ENCODE measurements around the gene AGBL4. TPM values are rescaled to one million over a fixed set of nuclear protein-coding genes. Genes with fewer than 3 reads are reported as not detected.

The AGBL4 gene
- total and polyA plus RNA-seq, 2 of the 13 experiments (the other 11 are each of a cell fraction or from before 2014, with no cell fraction given), result not detected

DNA sequence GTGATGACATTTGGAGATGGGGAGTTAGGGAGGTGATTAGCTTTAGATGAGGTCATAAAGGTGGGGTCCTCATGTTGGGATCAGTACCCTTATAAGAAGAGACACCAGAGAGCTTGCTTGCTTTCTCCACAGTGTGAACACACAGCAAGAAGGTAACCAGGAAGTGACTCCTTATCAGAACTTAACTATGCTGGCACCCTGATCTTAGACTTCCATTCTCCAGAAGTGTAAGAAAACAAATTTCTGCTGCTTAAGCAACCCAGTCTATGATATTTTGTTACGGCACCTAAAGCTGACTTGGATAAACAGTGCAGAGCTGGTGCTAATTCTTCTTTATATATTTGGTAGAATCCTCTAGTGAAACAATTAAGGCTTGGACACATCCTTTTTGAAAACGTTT, 346.0 kb downstream of the AGBL4 start:
- Histone ChIP-seq H3K9me3 (ENCODE audit: low read length) (peaks cover 81% of the 10 kb centered on the region), H3K36me3 (replicated peaks in 1 of 2; ENCODE audit: control insufficient read depth in 1 of 2, insufficient read depth in 2 of 2, low read length in 2 of 2) (no peaks in the 10 kb centered on the region), H3K27me3 (ENCODE audit: control insufficient read depth in 1 of 2, insufficient read depth in 2 of 2, low read length in 2 of 2) (no peaks in the 10 kb centered on the region), H4K20me1 (ENCODE audit: insufficient read depth, low read length) (no peaks in the 10 kb centered on the region), H3K4me1 (ENCODE audit: insufficient read depth, low read length) (no peaks in the 10 kb centered on the region), H3K4me3 (replicated peaks in 1 of 3; ENCODE audit: insufficient read depth in 1 of 3, low read depth in 2 of 3, low read length in 3 of 3) (no peak overlapping the region), H3K27ac (ENCODE audit: extremely low read length, insufficient read depth, low read length) (no peak overlapping the region), H2AFZ (ENCODE audit: low read length) (no peak overlapping the region), H3K4me2 (ENCODE audit: low read depth, low read length) (no peak overlapping the region), H3K9ac (ENCODE audit: insufficient read depth, low read depth, low read length) (no peak overlapping the region), H3K79me2 (ENCODE audit: insufficient read depth, low read length) (no peaks in the 10 kb centered on the region)
- CTCF ChIA-PET (ENCODE audit: low intra/inter-chr PET ratio, low total read pairs), result no interaction called here
- 27% methylated on average over 2 of the region's 2 CpGs for WGBS (ENCODE audit: low lambda C conversion rate)
- no peak for DNase-seq (ENCODE audit: low spot score)
- TF ChIP-seq GABPB1 (CRISPR knock-in tag; IDR thresholded peaks at IDR 0.05) (no peak), ZNF660 (CRISPR knock-in tag; IDR thresholded peaks at IDR 0.05; ENCODE audit: borderline replicate concordance, low read depth) (no peak), REL (CRISPR knock-in tag; conservative IDR thresholded peaks at IDR 0.05) (no peak), ZNF333 (CRISPR knock-in tag; IDR thresholded peaks at IDR 0.05; ENCODE audit: borderline replicate concordance) (no peak), SUZ12 (IDR thresholded peaks at IDR 0.05; ENCODE audit: low read depth, low read length) (no peak)
- in situ Hi-C loops (cut with HindIII; ENCODE audit: extremely low pct_ligation_motif_present, low pct_unique_long_range_greater_than_20kb) (no loop called here), intact Hi-C loops (cut with micrococcal nuclease; ENCODE audit: unreplicated experiment) (no loop called here)
- BruUV-seq (replicated peaks), result no TSS peak
- no peak for FAIRE-seq
- POLR2A ChIA-PET, result no interaction called here
- no peak for ATAC-seq

DNA sequence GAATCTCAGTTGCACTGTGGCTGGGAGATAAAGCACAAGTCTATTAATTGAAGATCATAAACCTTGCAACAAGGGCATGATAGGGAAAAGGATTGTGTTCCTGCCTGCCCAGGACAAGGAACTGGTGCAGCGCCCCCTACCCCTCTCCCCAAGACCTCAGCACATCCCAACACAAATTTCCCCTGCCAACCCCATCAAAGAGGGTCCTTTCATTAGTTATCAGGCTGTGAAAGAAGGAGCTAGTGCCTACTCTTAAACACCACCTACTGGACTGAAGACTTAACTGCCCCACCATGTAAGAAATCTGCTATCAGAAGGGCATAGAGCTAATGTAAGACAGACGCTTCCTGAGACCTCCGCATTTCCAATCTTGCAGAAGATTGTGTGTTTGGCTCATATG, 372.6 kb downstream of the AGBL4 start:
- ChIA-PET POLR2A (no interaction called here), CTCF (ENCODE audit: low intra/inter-chr PET ratio, low total read pairs) (no interaction called here)
- BruUV-seq (replicated peaks), result no TSS peak
- no peak for FAIRE-seq
- Histone ChIP-seq H3K9ac (ENCODE audit: insufficient read depth, low read depth, low read length) (no peak overlapping the region), H3K4me1 (ENCODE audit: insufficient read depth, low read length) (no peaks in the 10 kb centered on the region), H3K4me2 (ENCODE audit: low read depth, low read length) (no peak overlapping the region), H3K36me3 (replicated peaks in 1 of 2; ENCODE audit: control insufficient read depth in 1 of 2, insufficient read depth in 2 of 2, low read length in 2 of 2) (no peaks in the 10 kb centered on the region), H3K4me3 (replicated peaks in 1 of 3; ENCODE audit: insufficient read depth in 1 of 3, low read depth in 2 of 3, low read length in 3 of 3) (no peak overlapping the region), H3K9me3 (ENCODE audit: low read length) (peaks cover 81% of the 10 kb centered on the region), H3K27me3 (ENCODE audit: control insufficient read depth in 1 of 2, insufficient read depth in 2 of 2, low read length in 2 of 2) (no peaks in the 10 kb centered on the region), H2AFZ (ENCODE audit: low read length) (no peak overlapping the region), H3K27ac (ENCODE audit: extremely low read length, insufficient read depth, low read length) (no peak overlapping the region), H3K79me2 (ENCODE audit: insufficient read depth, low read length) (no peaks in the 10 kb centered on the region), H4K20me1 (ENCODE audit: insufficient read depth, low read length) (no peaks in the 10 kb centered on the region)
- in situ Hi-C loops (cut with HindIII; ENCODE audit: extremely low pct_ligation_motif_present, low pct_unique_long_range_greater_than_20kb), result no loop called here
- intact Hi-C loops (cut with micrococcal nuclease; ENCODE audit: unreplicated experiment), result no loop called here
- no peak for ATAC-seq
- WGBS (ENCODE audit: low lambda C conversion rate), result 67% methylated on average over 2 of the region's 3 CpGs
- DNase-seq (ENCODE audit: low spot score), result no peak
- TF ChIP-seq, protein P1, sequence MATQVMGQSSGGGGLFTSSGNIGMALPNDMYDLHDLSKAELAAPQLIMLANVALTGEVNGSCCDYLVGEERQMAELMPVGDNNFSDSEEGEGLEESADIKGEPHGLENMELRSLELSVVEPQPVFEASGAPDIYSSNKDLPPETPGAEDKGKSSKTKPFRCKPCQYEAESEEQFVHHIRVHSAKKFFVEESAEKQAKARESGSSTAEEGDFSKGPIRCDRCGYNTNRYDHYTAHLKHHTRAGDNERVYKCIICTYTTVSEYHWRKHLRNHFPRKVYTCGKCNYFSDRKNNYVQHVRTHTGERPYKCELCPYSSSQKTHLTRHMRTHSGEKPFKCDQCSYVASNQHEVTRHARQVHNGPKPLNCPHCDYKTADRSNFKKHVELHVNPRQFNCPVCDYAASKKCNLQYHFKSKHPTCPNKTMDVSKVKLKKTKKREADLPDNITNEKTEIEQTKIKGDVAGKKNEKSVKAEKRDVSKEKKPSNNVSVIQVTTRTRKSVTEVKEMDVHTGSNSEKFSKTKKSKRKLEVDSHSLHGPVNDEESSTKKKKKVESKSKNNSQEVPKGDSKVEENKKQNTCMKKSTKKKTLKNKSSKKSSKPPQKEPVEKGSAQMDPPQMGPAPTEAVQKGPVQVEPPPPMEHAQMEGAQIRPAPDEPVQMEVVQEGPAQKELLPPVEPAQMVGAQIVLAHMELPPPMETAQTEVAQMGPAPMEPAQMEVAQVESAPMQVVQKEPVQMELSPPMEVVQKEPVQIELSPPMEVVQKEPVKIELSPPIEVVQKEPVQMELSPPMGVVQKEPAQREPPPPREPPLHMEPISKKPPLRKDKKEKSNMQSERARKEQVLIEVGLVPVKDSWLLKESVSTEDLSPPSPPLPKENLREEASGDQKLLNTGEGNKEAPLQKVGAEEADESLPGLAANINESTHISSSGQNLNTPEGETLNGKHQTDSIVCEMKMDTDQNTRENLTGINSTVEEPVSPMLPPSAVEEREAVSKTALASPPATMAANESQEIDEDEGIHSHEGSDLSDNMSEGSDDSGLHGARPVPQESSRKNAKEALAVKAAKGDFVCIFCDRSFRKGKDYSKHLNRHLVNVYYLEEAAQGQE (IDR thresholded peaks at IDR 0.05; ENCODE audit: borderline replicate concordance in 1 of 2, low read depth in 1 of 2, low read length in 2 of 2), result no peak
- no peak for TF ChIP-seq GABPA (IDR thresholded peaks at IDR 0.05; ENCODE audit: low read depth, low read length)
- no peak for TF ChIP-seq GABPA (CRISPR knock-in tag; IDR thresholded peaks at IDR 0.05; ENCODE audit: low read depth)
- TF ChIP-seq ZNF83 (CRISPR knock-in tag; IDR thresholded peaks at IDR 0.05; ENCODE audit: borderline replicate concordance), result no peak
- TF ChIP-seq ZNF775 (CRISPR knock-in tag; IDR thresholded peaks at IDR 0.05; ENCODE audit: borderline replicate concordance), result no peak
- TF ChIP-seq, protein P2, sequence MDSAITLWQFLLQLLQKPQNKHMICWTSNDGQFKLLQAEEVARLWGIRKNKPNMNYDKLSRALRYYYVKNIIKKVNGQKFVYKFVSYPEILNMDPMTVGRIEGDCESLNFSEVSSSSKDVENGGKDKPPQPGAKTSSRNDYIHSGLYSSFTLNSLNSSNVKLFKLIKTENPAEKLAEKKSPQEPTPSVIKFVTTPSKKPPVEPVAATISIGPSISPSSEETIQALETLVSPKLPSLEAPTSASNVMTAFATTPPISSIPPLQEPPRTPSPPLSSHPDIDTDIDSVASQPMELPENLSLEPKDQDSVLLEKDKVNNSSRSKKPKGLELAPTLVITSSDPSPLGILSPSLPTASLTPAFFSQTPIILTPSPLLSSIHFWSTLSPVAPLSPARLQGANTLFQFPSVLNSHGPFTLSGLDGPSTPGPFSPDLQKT (CRISPR knock-in tag; IDR thresholded peaks at IDR 0.05; ENCODE audit: borderline replicate concordance), result no peak
- no peak for TF ChIP-seq ZNF207 (IDR thresholded peaks at IDR 0.05; ENCODE audit: borderline replicate concordance)
- TF ChIP-seq CBX5 (CRISPR knock-in tag; IDR thresholded peaks at IDR 0.05; ENCODE audit: borderline replicate concordance), result no peak
- TF ChIP-seq ZNF773 (CRISPR knock-in tag; IDR thresholded peaks at IDR 0.05; ENCODE audit: borderline replicate concordance), result no peak
- no peak for TF ChIP-seq PLRG1 (conservative IDR thresholded peaks at IDR 0.05)
- TF ChIP-seq DPF2 (CRISPR knock-in tag; IDR thresholded peaks at IDR 0.05; ENCODE audit: borderline replicate concordance, low read depth), result no peak
- no peak for TF ChIP-seq ERF (CRISPR knock-in tag; IDR thresholded peaks at IDR 0.05)
